Measurements from ENCODE around the gene TCIRG1. TPM values are rescaled to one million over a fixed set of nuclear protein-coding genes. Genes with fewer than 3 reads are reported as not detected.
"Not testable (repeated sequence)": the region's sequence is repeated elsewhere in the genome, so short reads cannot be mapped to it uniquely, and the experiment has no call there.

Gene TCIRG1, protein sequence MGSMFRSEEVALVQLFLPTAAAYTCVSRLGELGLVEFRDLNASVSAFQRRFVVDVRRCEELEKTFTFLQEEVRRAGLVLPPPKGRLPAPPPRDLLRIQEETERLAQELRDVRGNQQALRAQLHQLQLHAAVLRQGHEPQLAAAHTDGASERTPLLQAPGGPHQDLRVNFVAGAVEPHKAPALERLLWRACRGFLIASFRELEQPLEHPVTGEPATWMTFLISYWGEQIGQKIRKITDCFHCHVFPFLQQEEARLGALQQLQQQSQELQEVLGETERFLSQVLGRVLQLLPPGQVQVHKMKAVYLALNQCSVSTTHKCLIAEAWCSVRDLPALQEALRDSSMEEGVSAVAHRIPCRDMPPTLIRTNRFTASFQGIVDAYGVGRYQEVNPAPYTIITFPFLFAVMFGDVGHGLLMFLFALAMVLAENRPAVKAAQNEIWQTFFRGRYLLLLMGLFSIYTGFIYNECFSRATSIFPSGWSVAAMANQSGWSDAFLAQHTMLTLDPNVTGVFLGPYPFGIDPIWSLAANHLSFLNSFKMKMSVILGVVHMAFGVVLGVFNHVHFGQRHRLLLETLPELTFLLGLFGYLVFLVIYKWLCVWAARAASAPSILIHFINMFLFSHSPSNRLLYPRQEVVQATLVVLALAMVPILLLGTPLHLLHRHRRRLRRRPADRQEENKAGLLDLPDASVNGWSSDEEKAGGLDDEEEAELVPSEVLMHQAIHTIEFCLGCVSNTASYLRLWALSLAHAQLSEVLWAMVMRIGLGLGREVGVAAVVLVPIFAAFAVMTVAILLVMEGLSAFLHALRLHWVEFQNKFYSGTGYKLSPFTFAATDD
- 100 to 1,000 TPM in 1 of 2 donors, 10 to 100 TPM in 1; 80.8 to 105 TPM for total RNA-seq
- long read RNA-seq, donor 1, transcript TCIRG1-201 (20 exons, 2,677 nt) = major isoform, 8 of 56 reads
- long read RNA-seq, donor 1, partial matches to known transcripts = 20 of 56 reads
- long read RNA-seq, donor 1, other reads (novel, unspliced or antisense) = 23 of 56 reads
- long read RNA-seq, donor 2, transcript TCIRG1-201 (20 exons, 2,677 nt) = major isoform, 75 of 179 reads
- long read RNA-seq, donor 2, transcript TCIRG1-213 (15 exons, 2,457 nt) = minor isoform, 7 of 179 reads
- long read RNA-seq, donor 2, partial matches to known transcripts = 45 of 179 reads
- long read RNA-seq, donor 2, other reads (novel, unspliced or antisense) = 52 of 179 reads

DNA sequence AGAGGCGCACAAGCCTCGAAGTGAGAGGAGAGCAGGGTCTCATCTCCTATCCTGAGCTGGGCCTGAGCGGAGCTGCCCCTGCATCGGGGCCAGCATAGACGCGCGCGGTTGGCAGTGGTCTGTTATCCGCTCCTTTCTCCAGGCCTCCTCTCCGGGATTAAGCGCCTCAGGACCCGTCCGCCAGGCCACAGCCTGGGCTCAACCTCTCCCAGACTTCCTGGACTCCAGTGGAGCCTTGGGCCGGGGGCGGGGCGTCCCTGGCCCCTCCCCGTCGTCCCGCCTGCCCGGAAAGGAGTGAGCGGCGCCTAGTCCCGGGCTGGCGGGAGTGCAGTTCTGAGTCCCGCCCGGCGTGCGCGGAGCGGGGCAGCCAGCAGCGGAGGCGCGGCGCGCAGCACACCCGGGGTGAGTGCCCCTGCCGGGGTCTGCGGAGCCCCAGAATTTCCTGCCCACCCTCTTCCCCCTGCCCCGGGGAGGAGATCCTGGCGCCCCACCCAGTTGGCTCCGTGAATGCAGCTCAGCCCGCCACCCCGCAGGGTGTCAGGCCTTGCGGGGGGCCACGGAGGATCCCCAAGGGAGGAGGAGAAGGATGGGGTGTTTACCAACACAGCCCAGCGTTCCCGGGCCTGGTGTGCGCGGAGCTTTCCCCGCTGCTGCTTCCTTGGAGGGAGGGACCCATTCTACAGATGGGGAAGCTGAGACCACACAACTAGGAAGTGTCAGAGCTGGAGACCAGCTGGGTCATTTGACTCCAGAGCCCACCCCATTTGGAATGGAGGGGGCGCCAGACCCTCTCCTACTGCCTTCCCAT lies at the start of gene TCIRG1:
Gene TCIRG1, plus strand, starts transcription at position 308 of the 808 bp plus-strand sequence. CDS start 2,247 bp downstream, outside the sequence.
- intact Hi-C loops (cut with DNase I) = no loop called here
- DNase-seq (ENCODE audit: low spot score) = peak; percentile 96

DNA sequence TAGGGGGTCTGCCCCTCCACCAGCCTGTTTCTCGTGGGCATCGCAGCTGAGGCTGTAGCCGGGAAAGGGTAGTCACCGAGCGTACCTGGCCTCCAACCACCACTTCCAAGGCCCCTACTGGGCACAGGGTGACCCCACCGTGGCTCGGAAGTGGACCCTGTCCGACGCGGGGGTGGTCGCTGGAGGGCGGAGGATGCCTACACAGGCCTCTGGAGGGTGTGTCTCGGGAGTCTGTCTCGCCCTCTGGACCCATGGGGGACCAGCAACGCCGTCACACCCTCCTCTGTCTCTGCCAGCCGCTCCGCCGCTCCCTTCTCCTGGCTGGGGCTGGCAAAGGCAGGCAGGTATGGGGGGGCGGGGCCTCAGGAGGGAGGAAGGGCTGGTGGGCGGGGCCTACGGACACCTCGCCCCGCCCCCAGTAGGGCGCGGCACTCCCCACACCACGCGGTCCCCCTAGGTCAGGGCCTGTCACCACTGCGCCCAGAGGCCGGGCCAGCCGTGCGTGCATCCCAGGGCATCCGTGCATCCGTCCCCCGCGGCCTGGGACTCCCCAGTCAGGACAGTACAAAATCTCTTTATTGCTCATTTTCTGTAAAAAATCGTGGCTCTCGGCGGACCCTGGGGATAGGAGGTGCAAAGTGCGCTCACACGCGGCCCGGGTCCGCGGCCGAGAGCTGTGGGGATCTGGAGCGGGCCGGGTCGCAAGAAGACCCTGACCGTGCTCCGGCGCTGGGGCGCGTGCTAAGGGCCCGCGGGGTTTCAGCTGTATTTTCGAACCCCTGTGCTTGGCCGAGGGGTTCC lies 48.1 kb upstream of the TCIRG1 start:
- peak; percentile 80 for DNase-seq (ENCODE audit: low spot score)
- intact Hi-C loops (cut with DNase I) = not testable (repeated sequence)

DNA sequence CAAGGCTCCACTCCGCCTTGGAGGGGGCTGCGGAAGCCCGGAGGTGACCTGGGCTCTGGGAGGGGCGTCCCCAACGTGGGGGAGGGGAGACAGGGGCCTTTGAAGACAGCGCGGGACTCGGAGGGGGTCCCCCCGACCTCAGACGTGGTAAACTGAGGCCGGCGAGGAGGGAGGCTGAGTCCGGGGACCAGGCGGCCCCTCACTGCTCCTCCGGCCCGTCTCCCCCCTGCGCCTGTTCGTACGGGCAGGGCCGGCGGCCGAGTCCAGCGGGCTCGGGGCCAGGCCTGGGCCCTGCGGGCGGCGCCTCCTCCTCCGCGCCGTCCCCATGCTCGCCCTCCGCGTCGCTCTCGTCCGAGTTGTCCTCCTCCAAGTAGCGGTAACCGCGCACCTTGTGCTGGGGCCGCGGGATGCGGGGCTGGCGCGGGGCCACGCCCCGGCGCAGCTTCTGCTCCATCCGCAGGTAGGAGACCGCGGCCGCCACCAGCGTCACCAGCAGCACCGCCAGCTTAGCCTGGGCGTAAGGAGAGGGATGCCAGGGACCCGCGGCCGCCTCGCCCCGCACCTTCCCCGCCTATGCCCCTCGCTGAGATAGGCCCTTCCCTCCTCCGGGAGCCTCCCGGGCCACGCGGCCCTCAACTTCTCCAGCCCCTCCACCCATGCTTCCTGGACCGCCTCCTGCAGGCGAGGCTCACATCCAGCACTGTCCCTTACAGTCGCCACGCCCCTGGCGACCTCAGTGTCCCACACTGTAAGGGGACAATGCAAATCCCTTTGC lies 47.3 kb upstream of the TCIRG1 start:
- intact Hi-C loops (cut with DNase I) = not testable (repeated sequence)
- DNase-seq (ENCODE audit: low spot score) = peak; percentile 73

DNA sequence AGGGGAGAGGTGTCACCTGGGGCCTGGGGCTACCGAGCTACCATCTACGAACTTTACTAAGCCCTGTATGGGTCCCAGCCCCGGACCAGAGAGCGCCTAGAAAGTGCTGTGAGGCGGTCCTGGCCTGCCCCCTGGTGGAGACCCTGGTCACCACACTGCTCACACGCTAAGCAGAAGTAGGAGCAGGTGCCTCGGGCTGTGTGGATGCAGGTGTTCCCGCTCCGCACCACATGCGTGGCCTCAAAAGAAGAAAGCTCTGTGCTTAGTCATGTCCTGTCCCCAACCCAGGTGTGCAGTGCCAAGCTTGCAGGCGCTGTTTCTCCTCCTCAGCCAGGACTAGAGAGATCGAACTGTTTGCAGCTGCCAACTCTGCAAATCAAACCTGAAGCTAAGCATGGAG lies 45.0 kb upstream of the TCIRG1 start:
- intact Hi-C loops (cut with DNase I) = not testable (repeated sequence)
- peak; percentile 79 for DNase-seq (ENCODE audit: low spot score)

DNA sequence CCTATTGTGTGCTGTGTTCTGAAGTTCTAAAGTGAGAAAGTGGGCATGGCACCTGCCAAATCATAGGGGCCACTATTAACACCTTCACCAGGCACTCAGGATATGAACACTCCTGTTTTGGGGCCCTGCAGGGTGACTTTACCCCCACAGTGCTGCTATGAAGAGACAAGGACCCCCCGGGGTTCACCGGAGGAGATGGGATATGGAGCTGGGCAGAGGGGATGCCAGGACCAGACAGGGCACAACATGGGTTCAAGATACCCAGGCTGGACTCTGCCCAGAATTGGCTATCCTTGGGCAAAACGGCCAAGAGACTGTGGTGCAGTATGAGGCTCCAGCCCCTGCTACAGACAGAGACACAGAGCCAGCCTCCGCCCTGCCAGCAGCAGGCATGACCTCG lies 44.4 kb upstream of the TCIRG1 start:
- intact Hi-C loops (cut with DNase I) = not testable (repeated sequence)
- peak; percentile 15 for DNase-seq (ENCODE audit: low spot score)

DNA sequence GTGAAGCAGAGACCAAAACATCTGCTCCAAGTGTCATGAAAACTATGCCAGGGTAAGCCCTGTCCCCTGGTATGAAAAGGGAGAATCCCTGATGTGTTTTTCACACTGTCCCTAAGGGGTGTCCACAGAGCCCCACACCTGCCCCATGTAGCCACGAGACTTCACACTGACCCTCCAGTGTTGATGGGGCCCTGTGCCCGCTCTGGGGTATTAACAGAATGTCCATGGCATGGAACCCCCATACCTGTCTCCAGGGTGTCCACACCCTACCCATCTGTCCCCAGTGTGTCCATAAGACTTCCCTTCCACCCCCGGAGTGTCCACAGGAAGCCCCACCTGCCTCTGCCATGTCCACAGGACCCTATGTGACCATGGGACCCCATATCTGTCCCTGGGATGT lies 43.7 kb upstream of the TCIRG1 start:
- intact Hi-C loops (cut with DNase I) = not testable (repeated sequence)
- DNase-seq (ENCODE audit: low spot score) = peak; percentile 73

DNA sequence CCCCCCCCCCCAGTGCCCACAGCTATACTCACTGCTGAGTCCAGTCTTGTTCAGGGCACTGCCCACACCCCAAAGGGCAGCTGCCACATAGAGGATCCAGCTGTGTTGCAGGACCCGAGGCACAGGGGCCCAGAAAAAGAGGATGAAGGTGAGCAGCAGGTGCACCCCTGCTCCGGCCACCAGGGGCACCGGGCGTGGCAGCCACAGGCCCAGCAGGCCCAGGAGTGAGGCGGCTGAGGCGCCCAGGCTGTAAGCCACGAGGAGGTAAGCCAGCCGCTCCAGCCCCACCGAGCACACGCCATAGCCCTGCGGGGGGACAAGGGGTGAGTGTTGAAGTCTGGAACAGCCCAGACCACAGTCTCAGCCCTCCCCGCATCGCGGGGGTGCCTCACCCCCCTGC lies 43.2 kb upstream of the TCIRG1 start:
- DNase-seq (ENCODE audit: low spot score) = peak; percentile 35
- intact Hi-C loops (cut with DNase I) = not testable (repeated sequence)

DNA sequence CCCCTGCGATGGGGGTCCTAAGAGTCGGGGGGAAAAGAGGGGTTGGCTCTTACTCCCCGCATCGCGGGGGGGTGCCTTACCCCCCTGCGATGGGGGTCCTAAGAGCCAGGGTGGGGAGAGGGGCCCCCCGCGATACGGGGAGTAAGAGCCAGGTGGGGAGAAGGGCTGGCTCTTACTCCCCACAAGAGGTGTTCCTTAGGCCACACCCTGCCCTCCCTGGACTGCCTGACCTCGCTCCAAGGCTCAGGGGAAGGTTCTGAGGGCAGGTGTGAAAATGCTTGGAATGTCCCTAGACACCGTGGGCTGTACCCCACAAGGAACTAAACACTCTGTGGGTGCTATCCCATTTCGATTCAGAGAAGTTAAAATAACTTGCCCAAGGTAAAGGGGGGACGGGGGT lies 42.8 kb upstream of the TCIRG1 start:
- peak; percentile 51 for DNase-seq (ENCODE audit: low spot score)

DNA sequence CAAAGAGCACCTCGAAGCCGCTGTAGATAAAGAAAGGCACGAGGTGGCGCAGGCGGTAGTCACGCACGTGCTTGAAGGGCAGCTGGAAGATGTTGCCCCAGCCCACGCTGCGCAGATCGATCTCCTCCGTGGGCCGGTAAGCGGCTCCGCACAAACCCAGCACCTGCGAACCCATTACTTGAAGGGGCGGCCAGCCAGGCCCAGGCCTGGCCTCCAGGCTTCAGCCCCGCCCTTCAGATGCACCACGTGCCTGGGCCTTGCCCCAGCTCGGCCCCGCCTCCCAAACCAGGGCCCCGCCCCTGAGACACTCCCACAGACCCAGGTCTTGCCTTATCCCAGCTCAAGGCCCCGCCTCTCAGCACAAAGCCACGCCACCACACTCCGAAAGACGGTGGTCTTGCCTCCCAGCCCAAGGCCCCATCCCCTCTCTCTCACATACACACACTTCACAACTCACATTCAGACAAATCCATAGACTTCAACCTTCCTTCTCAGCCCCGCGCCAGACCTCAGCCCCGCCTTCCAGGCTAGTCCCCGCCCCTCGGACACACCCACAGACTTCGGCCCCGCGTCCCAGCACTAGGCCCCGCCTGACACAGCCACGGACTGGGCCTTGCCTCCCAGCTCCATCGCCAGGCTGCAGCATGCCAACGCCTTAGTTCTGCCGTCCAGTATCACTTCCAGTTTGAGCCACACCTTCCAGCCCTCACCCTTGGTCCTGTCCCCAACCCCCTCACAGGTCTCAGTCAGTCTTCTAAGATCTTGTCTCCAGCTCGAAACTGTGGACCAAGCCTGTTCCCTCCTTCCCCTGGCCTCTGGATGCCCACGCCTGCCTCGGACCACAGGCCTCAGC lies 42.0 kb upstream of the TCIRG1 start:
- intact Hi-C loops (cut with DNase I) = no loop called here
- DNase-seq (ENCODE audit: low spot score) = peak; percentile 93

More for the DNA sequence above, 42.8 kb upstream of the TCIRG1 start:
- intact Hi-C loops (cut with DNase I) = no loop called here

DNA sequence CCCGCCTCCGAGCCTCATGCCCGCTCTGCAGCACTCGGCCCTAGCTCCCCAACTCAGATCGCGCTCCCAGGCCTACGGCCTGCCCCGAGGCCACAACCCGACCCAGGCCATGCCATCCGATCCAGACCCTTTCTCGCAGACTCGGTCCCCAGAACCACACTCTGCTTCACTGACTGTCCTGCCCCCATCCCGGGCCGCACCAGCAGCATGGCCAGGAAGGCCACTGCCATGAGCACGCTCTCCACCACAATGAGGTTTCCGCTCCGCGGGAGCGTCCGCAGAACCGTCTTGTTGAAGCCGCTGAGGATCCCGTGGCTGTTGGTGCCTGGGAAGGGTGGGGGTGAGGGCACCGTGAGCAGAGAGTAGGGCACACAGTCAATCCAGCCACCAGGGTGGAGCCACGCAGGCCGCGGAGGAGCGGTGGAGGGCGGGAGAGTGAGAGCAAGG lies 41.3 kb upstream of the TCIRG1 start:
- intact Hi-C loops (cut with DNase I) = no loop called here
- peak; percentile 81 for DNase-seq (ENCODE audit: low spot score)

DNA sequence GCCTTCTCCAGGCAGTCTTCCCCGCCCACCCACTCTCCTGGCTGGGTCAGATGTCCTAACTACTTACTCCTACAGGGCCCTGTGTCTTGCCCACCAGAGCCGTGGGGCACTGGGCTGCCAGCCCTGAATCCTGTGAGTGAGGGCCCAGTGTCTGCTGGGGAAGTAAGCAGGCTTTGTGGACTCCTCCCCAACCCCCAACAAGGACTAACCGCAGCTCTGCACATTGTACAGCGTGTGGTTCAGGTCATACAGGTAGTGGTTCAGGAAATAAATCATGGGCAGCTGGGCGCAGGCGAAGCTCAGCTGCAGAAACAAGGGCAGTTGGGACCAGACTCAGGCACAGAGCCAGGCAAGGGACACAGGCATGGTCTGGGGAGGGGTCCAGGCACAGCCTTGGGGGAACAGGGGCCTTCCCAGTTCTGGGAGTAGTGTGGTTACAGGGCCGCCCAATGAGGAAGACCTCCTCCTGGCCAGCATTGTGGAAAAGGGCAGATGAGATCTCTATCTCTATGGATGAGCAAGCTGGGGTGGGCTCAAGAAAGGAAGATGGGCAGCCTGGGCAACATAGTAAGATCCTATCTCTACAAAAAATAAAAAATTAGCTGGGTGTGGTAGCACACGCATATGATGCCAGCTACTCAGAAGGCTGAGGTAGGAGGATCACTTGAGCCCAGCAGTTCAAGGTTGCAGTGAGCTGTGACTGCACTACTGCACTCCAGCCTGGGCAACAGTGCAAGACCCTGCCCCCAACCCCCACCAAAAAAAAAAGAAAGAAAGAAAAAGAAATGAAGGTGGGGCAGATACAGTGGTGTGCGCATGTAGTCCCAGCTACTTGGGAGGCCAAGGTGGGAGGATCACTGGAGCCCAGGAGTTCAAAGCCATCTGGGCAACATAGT lies 40.4 kb upstream of the TCIRG1 start:
- intact Hi-C loops (cut with DNase I) = no loop called here
- peak; percentile 67 for DNase-seq (ENCODE audit: low spot score)

DNA sequence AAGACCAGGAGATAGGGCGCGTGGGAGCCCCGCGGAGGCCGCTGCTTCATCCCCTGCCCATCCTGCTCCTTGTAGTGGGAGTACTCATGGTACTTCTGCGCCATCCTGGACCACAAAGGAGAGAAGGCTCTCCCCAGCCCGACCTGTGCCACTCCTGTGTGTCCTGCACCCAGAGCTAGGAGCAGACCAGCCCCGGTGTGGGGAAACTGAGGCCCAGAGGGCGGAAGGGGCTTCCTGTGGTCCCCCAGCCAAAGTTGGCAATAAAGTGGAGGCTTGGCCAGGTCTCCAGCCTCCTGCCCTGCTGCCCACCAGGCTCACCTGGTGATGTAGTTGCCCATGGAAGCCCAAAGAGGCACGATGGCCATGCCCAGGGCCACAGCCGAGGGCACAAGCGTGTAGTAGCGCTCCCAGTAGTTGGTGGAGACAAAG lies 39.6 kb upstream of the TCIRG1 start:
- intact Hi-C loops (cut with DNase I) = no loop called here
- DNase-seq (ENCODE audit: low spot score) = no peak

DNA sequence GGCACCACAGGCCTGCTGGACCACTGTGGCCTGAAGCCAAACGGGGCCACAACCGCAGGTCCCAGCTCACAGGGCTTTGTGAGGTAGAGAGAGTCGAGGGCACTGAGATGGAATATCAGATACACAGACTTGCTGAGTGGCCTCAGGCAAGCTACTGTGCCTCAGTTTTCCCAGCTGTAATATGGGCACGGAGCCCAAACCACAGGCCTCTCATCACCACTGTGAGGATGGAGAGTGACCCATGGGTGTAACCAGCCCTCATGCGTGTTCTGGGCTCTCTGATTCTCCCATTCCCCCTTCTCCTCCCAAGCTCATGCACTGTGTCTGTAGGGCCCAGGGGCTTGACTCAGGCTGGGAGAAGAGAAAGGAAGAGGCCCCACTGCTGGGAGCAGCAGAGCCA lies 39.1 kb upstream of the TCIRG1 start:
- DNase-seq (ENCODE audit: low spot score) = no peak
- intact Hi-C loops (cut with DNase I) = no loop called here

DNA sequence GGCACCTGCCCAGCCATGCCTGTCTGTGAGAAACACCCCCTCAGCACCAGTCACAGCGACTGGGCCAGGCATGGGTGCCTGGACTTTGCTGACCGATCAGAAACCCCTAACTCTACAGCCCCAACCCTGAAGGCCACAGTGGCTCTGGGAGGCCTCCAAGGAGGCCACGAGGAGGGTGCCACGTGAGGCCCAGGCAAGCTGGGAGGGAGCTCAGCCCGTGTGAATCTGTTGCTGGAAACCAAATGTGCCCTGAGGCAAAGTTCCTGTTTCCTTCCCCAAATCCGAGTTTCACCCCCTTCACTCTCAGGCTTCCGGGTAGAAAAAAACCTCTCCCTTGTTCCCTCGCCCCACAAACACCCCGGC lies 36.3 kb upstream of the TCIRG1 start:
- intact Hi-C loops (cut with DNase I) = no loop called here
- DNase-seq (ENCODE audit: low spot score) = no peak

Data from posterior vena cava (tissue), 2 donors.